Astrocyte (in vitro differentiated cells and primary cell): Measurements from ENCODE around the gene AANAT. TPM values are rescaled to one million over a fixed set of nuclear protein-coding genes. Genes with fewer than 3 reads are reported as not detected.

Source experiments
- DNase-seq: peaks from one replicate; pipeline ENCODE4 v3.0.0-alpha.2; 2010; ENCODE audit warnings: low read depth
- FAIRE-seq: peaks from 2 replicates; lab custom pipeline; 2011; peaks lifted over from hg19 to GRCh38; lab: Jason Lieb, UNC
- H2AFZ ChIP-seq: 2 replicates; pipeline ENCODE4 v1.6.0; 2012; ENCODE audit warnings: low read depth, low read length, inconsistent platforms
- H3K27ac ChIP-seq: 2 replicates; pipeline ENCODE4 v1.5.1; 2011; ENCODE audit warnings: low read depth, low read length, inconsistent platforms
- H3K27me3 ChIP-seq: 2 replicates; pipeline ENCODE4 v1.6.0; 2011; ENCODE audit warnings: low read length, inconsistent platforms; ENCODE audit not compliant: insufficient read depth
- H3K36me3 ChIP-seq: 2 replicates; pipeline ENCODE4 v1.5.1; 2011; ENCODE audit warnings: low read length, inconsistent platforms; ENCODE audit not compliant: insufficient read depth
- H3K4me1 ChIP-seq: 2 replicates; pipeline ENCODE4 v1.5.1; 2011; ENCODE audit warnings: low read length, inconsistent platforms; ENCODE audit not compliant: insufficient read depth
- H3K4me2 ChIP-seq: 2 replicates; pipeline ENCODE4 v1.6.0; 2012; ENCODE audit warnings: low read length, inconsistent platforms
- H3K4me3 ChIP-seq: 2 replicates; pipeline ENCODE4 v1.5.1; 2011; ENCODE audit warnings: low read depth, mild to moderate bottlenecking, low read length, inconsistent platforms; ENCODE audit not compliant: insufficient read depth
- H3K79me2 ChIP-seq: 2 replicates; pipeline ENCODE4 v1.6.0; 2012; ENCODE audit warnings: mild to moderate bottlenecking, low read length, inconsistent platforms; ENCODE audit not compliant: insufficient read depth
- H3K9ac ChIP-seq: 2 replicates; pipeline ENCODE4 v1.6.0; 2012; ENCODE audit warnings: mild to moderate bottlenecking, low read length, inconsistent platforms
- H3K9me3 ChIP-seq: 2 replicates; pipeline ENCODE4 v1.5.1; 2012; ENCODE audit warnings: low read depth, mild to moderate bottlenecking, low read length, inconsistent platforms; ENCODE audit not compliant: insufficient read depth
- H4K20me1 ChIP-seq: 2 replicates; pipeline ENCODE4 v1.6.0; 2012; ENCODE audit warnings: low read length, inconsistent platforms; ENCODE audit not compliant: insufficient read depth
- H3K27ac Mint-ChIP-seq: one replicate; pipeline ENCODE4 v1.8.0; 2021; ENCODE audit warnings: mild to moderate bottlenecking, mixed read lengths; ENCODE audit not compliant: unreplicated experiment
- H3K27me3 Mint-ChIP-seq: one replicate; pipeline ENCODE4 v1.8.0; 2021; ENCODE audit warnings: low read depth, mixed read lengths; ENCODE audit not compliant: unreplicated experiment
- H3K36me3 Mint-ChIP-seq: one replicate; pipeline ENCODE4 v1.8.0; 2021; ENCODE audit warnings: low read depth, mixed read lengths; ENCODE audit not compliant: unreplicated experiment
- H3K4me1 Mint-ChIP-seq: one replicate; pipeline ENCODE4 v1.8.0; 2021; ENCODE audit warnings: low read depth, mixed read lengths; ENCODE audit not compliant: unreplicated experiment
- H3K4me3 Mint-ChIP-seq: one replicate; pipeline ENCODE4 v1.8.0; 2021; ENCODE audit warnings: mild to moderate bottlenecking, moderate library complexity, mixed read lengths; ENCODE audit not compliant: unreplicated experiment
- H3K9me3 Mint-ChIP-seq: one replicate; pipeline ENCODE4 v1.8.0; 2021; ENCODE audit warnings: mild to moderate bottlenecking, mixed read lengths; ENCODE audit not compliant: unreplicated experiment
- EZH2 ChIP-seq: IDR thresholded peaks from 2 replicates; pipeline ENCODE4 v1.6.1; 2012; ENCODE audit warnings: mild to moderate bottlenecking, low read length, inconsistent platforms; ENCODE audit not compliant: insufficient read depth
- total RNA-seq: library from RNA; stranded (reverse); gene quantifications from 2 replicates; pipeline ENCODE4 v1.2.1, GENCODE V29; 2021
- TF ChIP-seq, protein P1 (sequence below): IDR thresholded peaks from 2 replicates; pipeline ENCODE4 v1.5.1; 2011; ENCODE audit warnings: low read depth, mild to moderate bottlenecking, inconsistent platforms, low read length, moderate library complexity; ENCODE audit not compliant: insufficient read depth

Gene AANAT
- total RNA-seq, 1 donor from 2014 or later: not detected

DNA sequence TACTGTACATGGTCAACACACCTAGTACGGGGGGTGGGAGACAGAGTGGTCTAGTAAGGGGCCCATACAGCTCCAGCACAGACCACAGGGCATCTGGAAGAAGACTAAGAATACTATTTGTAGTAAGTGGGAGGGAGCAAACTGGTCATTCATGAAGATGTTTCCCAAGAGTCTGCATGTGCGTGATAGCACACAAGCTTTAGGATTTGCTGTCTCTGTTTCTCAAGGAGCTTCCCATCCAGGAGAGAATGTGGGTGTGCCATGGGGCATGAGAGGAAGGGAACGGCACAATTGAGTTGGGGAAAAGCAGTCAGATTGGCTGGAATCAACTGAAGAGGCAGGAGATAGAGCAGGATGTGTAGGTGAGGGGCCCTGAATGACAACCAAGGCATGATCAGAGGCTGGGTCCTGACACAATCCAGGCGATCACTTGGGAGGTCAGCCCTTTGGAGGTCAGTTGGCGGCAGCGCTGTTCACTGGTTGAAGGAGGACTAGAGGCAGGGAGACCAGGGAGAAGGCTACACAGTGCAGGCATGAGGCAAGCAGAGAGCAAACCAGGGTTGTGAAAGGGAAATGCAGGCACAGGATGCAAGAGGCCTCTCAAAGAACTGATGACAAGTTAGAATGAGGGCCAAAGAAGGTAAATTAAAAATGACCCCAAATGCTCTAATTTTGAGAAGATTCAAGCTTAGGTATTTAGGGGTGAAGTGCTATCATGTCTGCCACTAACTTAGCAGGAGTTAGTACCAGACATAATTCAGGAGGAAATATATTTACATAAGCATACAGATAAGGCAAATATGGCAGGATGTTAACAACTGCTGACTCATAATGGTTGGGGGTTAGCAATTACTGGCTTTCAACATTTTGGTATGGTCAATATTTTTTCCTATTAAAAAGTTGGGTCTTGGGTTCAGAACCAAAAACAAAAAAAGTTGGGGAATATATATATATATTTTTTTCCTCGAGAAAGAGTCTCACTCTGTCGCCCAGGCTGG lies 24.8 kb upstream of the AANAT start:
- peaks cover 97% of the 10 kb centered on the region for H3K79me2 ChIP-seq
- H3K4me3 Mint-ChIP-seq: no peak overlapping the region
- no peak for FAIRE-seq
- peaks cover 60% of the 10 kb centered on the region for H3K4me1 Mint-ChIP-seq
- no peaks in the 10 kb centered on the region for H3K9me3 ChIP-seq
- no peak overlapping the region for H3K27ac Mint-ChIP-seq
- peaks cover 39% of the 10 kb centered on the region for H3K4me1 ChIP-seq
- H3K27me3 Mint-ChIP-seq: no peaks in the 10 kb centered on the region
- H3K9me3 Mint-ChIP-seq: no peaks in the 10 kb centered on the region
- DNase-seq: no peak
- no peaks in the 10 kb centered on the region for H3K27me3 ChIP-seq
- no peak overlapping the region for H3K4me2 ChIP-seq
- no peak overlapping the region for H3K4me3 ChIP-seq
- H3K9ac ChIP-seq: no peak overlapping the region
- TF ChIP-seq EZH2: no peak
- peaks cover 2% of the 10 kb centered on the region for H3K36me3 Mint-ChIP-seq
- H3K36me3 ChIP-seq: no peaks in the 10 kb centered on the region
- no peak overlapping the region for H3K27ac ChIP-seq
- H2AFZ ChIP-seq: no peak overlapping the region
- H4K20me1 ChIP-seq: peaks cover 96% of the 10 kb centered on the region

DNA sequence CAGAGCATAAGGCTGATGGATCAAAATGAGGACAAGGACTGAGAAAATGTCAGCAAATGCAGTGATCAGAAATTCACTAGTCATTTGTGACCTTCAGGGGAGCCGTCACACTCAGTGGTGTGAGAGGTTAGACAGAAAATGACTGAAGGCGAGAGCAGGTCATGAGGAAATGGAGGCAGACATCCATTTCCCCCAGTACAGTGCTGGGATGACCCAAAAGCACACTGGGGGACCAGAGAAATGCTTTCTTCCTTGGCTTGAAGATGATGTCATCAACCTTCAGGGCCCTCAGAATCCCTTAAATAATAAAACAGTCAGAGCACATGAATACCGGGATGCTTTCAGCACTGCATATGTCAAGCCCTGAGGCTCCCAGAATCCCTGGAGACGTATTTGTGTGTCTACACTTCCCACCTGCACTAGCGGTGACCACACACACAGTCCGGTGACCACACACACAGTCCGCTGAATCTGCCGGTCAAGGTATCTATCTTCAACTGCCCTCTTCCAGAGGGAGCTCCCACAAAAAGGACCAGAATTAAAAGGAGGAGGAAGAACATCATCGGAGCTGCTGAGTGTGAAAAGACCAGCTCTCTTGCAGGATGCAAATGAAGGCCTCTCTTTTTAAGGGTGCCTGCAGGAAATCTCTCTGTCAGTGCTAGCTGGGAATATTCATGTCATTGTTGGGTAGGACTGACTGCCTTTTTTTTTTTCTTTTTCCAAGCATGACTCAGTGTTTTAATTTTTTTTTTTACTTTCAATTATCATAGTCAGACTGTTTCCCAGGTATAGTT lies 22.7 kb upstream of the AANAT start:
- Mint-ChIP-seq H3K27ac (peak overlapping the region; percentile 81), H3K4me1 (peaks cover 66% of the 10 kb centered on the region), H3K9me3 (no peaks in the 10 kb centered on the region), H3K27me3 (no peaks in the 10 kb centered on the region), H3K36me3 (no peaks in the 10 kb centered on the region), H3K4me3 (peak overlapping the region; percentile 67)
- DNase-seq (peak; percentile 30), FAIRE-seq (no peak)
- H3K9me3 ChIP-seq: no peaks in the 10 kb centered on the region
- no peaks in the 10 kb centered on the region for H3K27me3 ChIP-seq
- peaks cover 97% of the 10 kb centered on the region for H3K79me2 ChIP-seq
- H3K9ac ChIP-seq: peak overlapping the region; percentile 49
- no peak overlapping the region for H2AFZ ChIP-seq
- H3K27ac ChIP-seq: peak overlapping the region; percentile 60
- TF ChIP-seq, protein P1, sequence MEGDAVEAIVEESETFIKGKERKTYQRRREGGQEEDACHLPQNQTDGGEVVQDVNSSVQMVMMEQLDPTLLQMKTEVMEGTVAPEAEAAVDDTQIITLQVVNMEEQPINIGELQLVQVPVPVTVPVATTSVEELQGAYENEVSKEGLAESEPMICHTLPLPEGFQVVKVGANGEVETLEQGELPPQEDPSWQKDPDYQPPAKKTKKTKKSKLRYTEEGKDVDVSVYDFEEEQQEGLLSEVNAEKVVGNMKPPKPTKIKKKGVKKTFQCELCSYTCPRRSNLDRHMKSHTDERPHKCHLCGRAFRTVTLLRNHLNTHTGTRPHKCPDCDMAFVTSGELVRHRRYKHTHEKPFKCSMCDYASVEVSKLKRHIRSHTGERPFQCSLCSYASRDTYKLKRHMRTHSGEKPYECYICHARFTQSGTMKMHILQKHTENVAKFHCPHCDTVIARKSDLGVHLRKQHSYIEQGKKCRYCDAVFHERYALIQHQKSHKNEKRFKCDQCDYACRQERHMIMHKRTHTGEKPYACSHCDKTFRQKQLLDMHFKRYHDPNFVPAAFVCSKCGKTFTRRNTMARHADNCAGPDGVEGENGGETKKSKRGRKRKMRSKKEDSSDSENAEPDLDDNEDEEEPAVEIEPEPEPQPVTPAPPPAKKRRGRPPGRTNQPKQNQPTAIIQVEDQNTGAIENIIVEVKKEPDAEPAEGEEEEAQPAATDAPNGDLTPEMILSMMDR: no peak
- TF ChIP-seq EZH2: no peak
- peaks cover 49% of the 10 kb centered on the region for H3K4me1 ChIP-seq
- H3K36me3 ChIP-seq: no peaks in the 10 kb centered on the region
- H3K4me2 ChIP-seq: peak overlapping the region; percentile 78
- peaks cover 94% of the 10 kb centered on the region for H4K20me1 ChIP-seq
- H3K4me3 ChIP-seq: no peak overlapping the region
